ENCODE results near the gene PXMP4.

PXMP4 gene

DNA sequence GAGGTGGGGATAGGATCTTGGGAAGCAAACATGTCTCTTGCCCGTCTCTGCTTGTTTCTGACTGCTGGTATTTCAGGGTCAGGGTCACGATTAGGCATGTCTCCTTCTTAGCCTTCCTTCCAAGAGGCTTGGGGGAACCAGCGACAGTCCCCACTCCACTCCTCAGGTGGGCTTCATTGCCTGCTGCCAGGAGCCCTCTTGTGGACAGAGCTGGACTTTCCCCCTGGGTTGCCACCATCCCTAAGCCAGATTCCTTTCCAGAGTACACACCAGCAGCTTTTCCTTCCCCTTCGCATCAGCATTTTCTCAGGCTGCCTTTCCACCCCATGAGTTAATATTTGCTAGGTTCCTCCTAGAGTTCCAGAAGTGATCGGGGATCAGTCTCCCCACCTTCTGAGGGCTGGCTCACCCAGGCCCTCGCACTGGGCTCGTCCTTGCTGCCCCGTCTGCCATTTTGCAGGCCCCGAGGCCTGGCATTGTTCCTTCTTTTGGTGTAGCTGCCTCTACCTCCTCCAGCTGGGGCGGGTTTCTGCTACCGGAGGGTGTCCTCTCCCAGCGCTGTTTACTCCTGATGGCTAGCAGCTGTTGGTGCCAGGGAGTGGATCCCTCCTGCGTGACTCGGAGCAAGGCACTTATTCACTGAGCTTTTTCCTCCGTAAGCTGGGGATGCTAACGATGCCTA lies 66.8 kb downstream of the PXMP4 start:
- no peak for DNase-seq
